GM12801 (cell line): Measurements from ENCODE around the gene FAM168A.

Experiments used
- CTCF ChIP-seq: IDR thresholded peaks from one replicate; pipeline ENCODE4 v1.5.1; 2011; ENCODE audit warnings: control low read depth; ENCODE audit not compliant: insufficient read length; ENCODE audit errors: extremely low read depth

FAM168A gene

GRCh38 chr11:73376803-73377629 lies 220.9 kb downstream of the FAM168A start:
- no peak for TF ChIP-seq CTCF

- TF ChIP-seq CTCF = no peak
Observed at GRCh38 chr11:73376160-73376802, 221.6 kb downstream of the FAM168A start, which contains the start of gene RELT. TSS of gene RELT (plus strand) at chr11:73376399. CDS start at chr11:73389137, 12,738 bp downstream.

GRCh38 chr11:73375830-73376159 lies 222.1 kb downstream of the FAM168A start:
- no peak for TF ChIP-seq CTCF

- TF ChIP-seq CTCF = no peak
Observed at GRCh38 chr11:73374151-73374550, 223.8 kb downstream of the FAM168A start.

GRCh38 chr11:73372375-73372993 lies 225.4 kb downstream of the FAM168A start:
- no peak for TF ChIP-seq CTCF

- no peak for TF ChIP-seq CTCF
Observed at GRCh38 chr11:73367482-73368024, 230.4 kb downstream of the FAM168A start.

GRCh38 chr11:73366953-73367352 lies 231.0 kb downstream of the FAM168A start:
- no peak for TF ChIP-seq CTCF
